Natural killer cell (primary cell): ENCODE results near the gene ZNF775. TPM values are rescaled to one million over a fixed set of nuclear protein-coding genes. Genes with fewer than 3 reads are reported as not detected.

Experiments
- ATAC-seq, 3 donors: fragments of 150-1000 bp in 2 of 3; fragments of 200-7000 bp in 1 of 3; cut with Tn5 transposase; 1 replicate in 1 of 3; 2 replicates in 2 of 3; pipeline ENCODE4 v1.10.0; 2021; ENCODE audit warnings: mild to moderate bottlenecking in 2 of 3, moderate library complexity in 2 of 3
- DNase-seq, 2 donors: peaks; one replicate each; pipeline versions ENCODE4 v3.0.0 to v3.0.0-alpha.2; 2013 to 2021; ENCODE audit warnings: mixed read lengths in 1 of 2
- H3K27ac ChIP-seq: one replicate; pipeline ENCODE4 v1.5.1; 2013; ENCODE audit warnings: mild to moderate bottlenecking, low read length
- H3K27me3 ChIP-seq: one replicate; pipeline ENCODE4 v1.6.1; 2013; ENCODE audit warnings: low read length; ENCODE audit not compliant: control insufficient read depth, insufficient read depth
- H3K36me3 ChIP-seq: one replicate; pipeline ENCODE4 v1.6.1; 2013; ENCODE audit warnings: low read length; ENCODE audit not compliant: control insufficient read depth, insufficient read depth
- H3K4me1 ChIP-seq: one replicate; pipeline ENCODE4 v1.6.1; 2013; ENCODE audit warnings: low read length; ENCODE audit not compliant: control insufficient read depth, insufficient read depth
- H3K4me3 ChIP-seq: one replicate; pipeline ENCODE4 v1.5.1; 2013; ENCODE audit warnings: low read length
- H3K9me3 ChIP-seq: one replicate; pipeline ENCODE4 v1.6.1; 2013; ENCODE audit warnings: low read length; ENCODE audit not compliant: control insufficient read depth, insufficient read depth
- H3K27ac Mint-ChIP-seq, 2 donors: one replicate each; pipeline ENCODE4 v1.8.0; 2022; ENCODE audit warnings: mild to moderate bottlenecking in 2 of 2, mixed read lengths in 2 of 2, moderate library complexity in 1 of 2
- H3K27me3 Mint-ChIP-seq, 2 donors: one replicate each; pipeline ENCODE4 v1.8.0; 2022; ENCODE audit warnings: low read depth in 2 of 2, mixed read lengths in 2 of 2
- H3K36me3 Mint-ChIP-seq: one replicate; pipeline ENCODE4 v1.8.0; 2022; ENCODE audit warnings: mixed read lengths
- H3K4me1 Mint-ChIP-seq, 2 donors: one replicate each; pipeline ENCODE4 v1.8.0; 2022; ENCODE audit warnings: mixed read lengths in 2 of 2
- H3K4me3 Mint-ChIP-seq: one replicate; pipeline ENCODE4 v1.8.0; 2022; ENCODE audit warnings: mild to moderate bottlenecking, moderate library complexity, mixed read lengths
- H3K9me3 Mint-ChIP-seq, 2 donors: one replicate each; pipeline ENCODE4 v1.8.0; 2022; ENCODE audit warnings: mixed read lengths in 2 of 2
- WGBS: methylation state at CpG from one replicate; pipeline ENCODE4 v1.1.7; 2013; ENCODE audit warnings: missing lambda C conversion rate; ENCODE audit not compliant: insufficient coverage; 5-methylcytosine and 5-hydroxymethylcytosine counted together
- intact Hi-C: fragments of 100-400 bp; cut with micrococcal nuclease; formaldehyde crosslinking; loops from one replicate; pipeline ENCODE4 v1.14.2; 2022
- total RNA-seq, 4 donors: library from RNA; stranded (reverse); fragments of 120-200 nt in 1 of 4; gene quantifications; one replicate each; pipeline versions ENCODE4 v1.2.3 to v1.2.4, GENCODE V29; 2013 to 2022
- TF ChIP-seq, protein P1 (sequence below): fragments of 200-600 bp; IDR thresholded peaks from one replicate; pipeline ENCODE4 v1.8.0; 2022; ENCODE audit warnings: antibody characterized with exemption

The ZNF775 gene
- total RNA-seq, 3 donors from 2014 or later (not counting 1 experiment from before 2014, with no cell fraction given) = 1.3 to 2.7 (median 1.6) TPM

DNA sequence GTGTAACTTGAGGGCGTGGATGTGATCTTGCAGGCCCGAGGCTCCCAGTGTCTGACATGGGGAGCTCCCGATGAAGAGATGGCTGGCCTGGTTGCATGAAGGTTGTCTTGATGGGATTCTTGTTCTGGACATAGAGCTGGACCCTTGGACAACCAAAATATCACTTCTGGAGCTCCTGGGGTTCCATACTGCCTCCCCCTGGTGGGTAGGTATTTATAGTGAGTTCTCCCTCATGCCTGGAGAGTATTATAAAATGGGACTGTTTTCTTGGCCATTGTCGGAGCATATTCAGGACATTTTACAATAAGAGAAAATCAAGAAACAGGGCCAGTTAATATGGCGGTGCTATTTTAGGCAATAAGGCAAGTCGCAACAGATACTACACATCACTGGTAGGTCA is 38.7 kb downstream of the ZNF775 start:
- no peaks in the 10 kb centered on the region for H3K36me3 ChIP-seq
- Mint-ChIP-seq H3K27ac (no peak overlapping the region), H3K36me3 (no peaks in the 10 kb centered on the region), H3K4me1 (peaks cover 7 to 8% of the 10 kb centered on the region in 2 donors), H3K9me3 (no peaks in the 10 kb centered on the region), H3K27me3 (peaks cover 0 to 7% of the 10 kb centered on the region in 2 donors), H3K4me3 (no peak overlapping the region)
- ATAC-seq = no peak
- WGBS = 96% methylated on average over 6 of the region's 6 CpGs
- intact Hi-C loops = no loop called here
- no peaks in the 10 kb centered on the region for H3K27me3 ChIP-seq
- no peaks in the 10 kb centered on the region for H3K9me3 ChIP-seq
- no peak overlapping the region for H3K27ac ChIP-seq
- TF ChIP-seq, protein P1, sequence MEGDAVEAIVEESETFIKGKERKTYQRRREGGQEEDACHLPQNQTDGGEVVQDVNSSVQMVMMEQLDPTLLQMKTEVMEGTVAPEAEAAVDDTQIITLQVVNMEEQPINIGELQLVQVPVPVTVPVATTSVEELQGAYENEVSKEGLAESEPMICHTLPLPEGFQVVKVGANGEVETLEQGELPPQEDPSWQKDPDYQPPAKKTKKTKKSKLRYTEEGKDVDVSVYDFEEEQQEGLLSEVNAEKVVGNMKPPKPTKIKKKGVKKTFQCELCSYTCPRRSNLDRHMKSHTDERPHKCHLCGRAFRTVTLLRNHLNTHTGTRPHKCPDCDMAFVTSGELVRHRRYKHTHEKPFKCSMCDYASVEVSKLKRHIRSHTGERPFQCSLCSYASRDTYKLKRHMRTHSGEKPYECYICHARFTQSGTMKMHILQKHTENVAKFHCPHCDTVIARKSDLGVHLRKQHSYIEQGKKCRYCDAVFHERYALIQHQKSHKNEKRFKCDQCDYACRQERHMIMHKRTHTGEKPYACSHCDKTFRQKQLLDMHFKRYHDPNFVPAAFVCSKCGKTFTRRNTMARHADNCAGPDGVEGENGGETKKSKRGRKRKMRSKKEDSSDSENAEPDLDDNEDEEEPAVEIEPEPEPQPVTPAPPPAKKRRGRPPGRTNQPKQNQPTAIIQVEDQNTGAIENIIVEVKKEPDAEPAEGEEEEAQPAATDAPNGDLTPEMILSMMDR = no peak
- H3K4me3 ChIP-seq = no peak overlapping the region
- DNase-seq = no peak
- H3K4me1 ChIP-seq = no peaks in the 10 kb centered on the region

DNA sequence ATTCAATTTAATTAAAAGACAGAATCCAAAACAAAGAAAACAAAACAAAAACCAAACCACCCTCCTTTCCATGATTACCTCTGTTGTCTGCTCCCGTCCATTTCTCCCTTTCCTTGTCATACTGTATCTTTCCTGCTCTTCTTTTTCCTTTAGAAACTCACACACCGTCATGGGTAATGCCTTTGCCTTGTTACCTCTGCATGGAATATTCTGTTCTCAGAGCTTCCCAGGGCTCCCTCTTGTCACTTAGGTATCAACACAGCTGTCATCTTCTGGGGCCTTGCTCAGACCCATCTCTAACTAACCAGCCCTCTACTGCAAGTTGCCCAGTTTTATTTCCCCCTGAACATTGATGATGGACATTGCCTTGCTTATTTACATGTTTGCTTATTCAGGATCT is 41.1 kb downstream of the ZNF775 start:
- Mint-ChIP-seq H3K27me3 (peaks cover 0 to 7% of the 10 kb centered on the region in 2 donors), H3K4me3 (no peak overlapping the region), H3K36me3 (no peaks in the 10 kb centered on the region), H3K4me1 (peaks cover 7 to 8% of the 10 kb centered on the region in 2 donors), H3K27ac (no peak overlapping the region), H3K9me3 (no peaks in the 10 kb centered on the region)
- intact Hi-C loops = no loop called here
- Histone ChIP-seq H3K27ac (no peak overlapping the region), H3K4me3 (no peak overlapping the region), H3K36me3 (no peaks in the 10 kb centered on the region), H3K9me3 (no peaks in the 10 kb centered on the region), H3K4me1 (no peaks in the 10 kb centered on the region), H3K27me3 (no peaks in the 10 kb centered on the region)
- 90% methylated on average over 2 of the region's 2 CpGs for whole genome bisulfite sequencing
- ATAC-seq (no peak), DNase-seq (no peak)
- TF ChIP-seq, protein P1 = no peak

DNA sequence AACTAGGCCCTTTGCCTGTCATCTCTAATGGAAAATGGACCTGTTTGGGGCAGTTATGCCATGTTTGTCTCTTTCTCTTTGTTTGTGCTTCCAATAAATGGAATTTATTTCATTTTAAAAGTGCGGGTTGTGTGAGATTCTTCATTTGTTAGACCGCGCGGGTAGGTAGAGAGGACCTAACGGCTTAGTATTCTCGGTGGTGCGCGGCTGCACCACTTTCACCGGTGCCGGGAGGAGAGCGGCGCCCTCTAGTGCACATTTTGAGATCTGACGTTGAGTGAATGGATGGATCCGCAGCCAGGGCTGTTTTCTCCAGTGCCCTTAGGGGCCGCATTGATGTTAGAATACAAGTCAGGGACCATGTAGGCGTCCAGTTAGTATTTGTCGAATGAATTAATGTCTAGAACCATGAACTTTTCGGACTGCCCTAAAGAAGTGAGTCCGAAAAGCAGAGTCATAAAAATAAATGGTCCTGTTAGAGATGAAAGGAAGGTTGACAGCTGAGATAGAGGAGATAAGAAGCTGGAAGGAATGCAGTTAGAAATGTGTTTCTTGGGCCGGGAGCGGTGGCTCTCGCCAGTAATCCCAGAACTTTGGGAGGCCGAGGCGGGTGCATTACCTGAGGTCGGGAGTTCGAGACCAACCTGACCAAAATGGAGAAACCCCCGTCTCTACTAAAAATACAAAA is 42.0 kb downstream of the ZNF775 start:
- H3K27me3 ChIP-seq = no peaks in the 10 kb centered on the region
- Mint-ChIP-seq H3K4me3 (peak overlapping the region; percentile 18), H3K27ac (peak overlapping the region in 1 of 2 donors; percentile 14), H3K9me3 (no peaks in the 10 kb centered on the region), H3K27me3 (peaks cover 0 to 7% of the 10 kb centered on the region in 2 donors), H3K36me3 (no peaks in the 10 kb centered on the region), H3K4me1 (peaks cover 7 to 8% of the 10 kb centered on the region in 2 donors)
- DNase-seq (peak; percentile 81 to 92), ATAC-seq (peak; percentile 94 to 100 (median 100))
- TF ChIP-seq, protein P1 = peak; percentile 94
- no peaks in the 10 kb centered on the region for H3K9me3 ChIP-seq
- H3K36me3 ChIP-seq = no peaks in the 10 kb centered on the region
- H3K4me1 ChIP-seq = no peaks in the 10 kb centered on the region
- 25% methylated on average over 27 of the region's 27 CpGs for WGBS
- no peak overlapping the region for H3K27ac ChIP-seq
- no peak overlapping the region for H3K4me3 ChIP-seq
- intact Hi-C loops = loop anchor here (1.0 kb wide), 1 partner anchor 64 kb away; no protein-coding TSS in a partner anchor
